ENCODE measurements around the gene CCDC7.

- TF ChIP-seq CTCF (IDR thresholded peaks at IDR 0.05 in 4 of 5, conservative IDR thresholded peaks at IDR 0.05 in 1 of 5) (no peak), POLR2A (IDR thresholded peaks at IDR 0.05) (no peak)
These were observed 34.0 kb upstream of the CCDC7 start for GRCh38 chr10:32411797-32412498.
